Right ventricle myocardium superior (tissue), 1 donor: ENCODE results near the gene BCL2L12. TPM values are rescaled to one million over a fixed set of nuclear protein-coding genes. Genes with fewer than 3 reads are reported as not detected.

Source experiments
- ATAC-seq: fragments of 200-7000 bp; cut with Tn5 transposase; one replicate; pipeline ENCODE4 v1.9.1; 2020; ENCODE audit warnings: mild to moderate bottlenecking; ENCODE audit not compliant: poor library complexity
- DNase-seq: peaks from one replicate; pipeline ENCODE4 v3.0.0-alpha.2; 2020
- intact Hi-C: fragments of 100-400 bp; cut with DNase I; formaldehyde crosslinking; loops from one replicate; pipeline ENCODE4 v1.11.2; 2022
- total RNA-seq: library from RNA; stranded (reverse); fragmentation: NEBNext Ultra II Directional; extraction: Animal tissue kit (Norgen Biotek cat#: 25700); gene quantifications from one replicate; pipeline ENCODE4 v1.2.1, GENCODE V29; 2021
- donor health status: DM: no; HTN: yes; CAD: no; lungs with severe emphysema.

Gene BCL2L12
- total RNA-seq, 1 donor from 2014 or later = 10.8 TPM

GRCh38 chr19:49658139-49658517 lies 7.6 kb upstream of the BCL2L12 start:
- DNase-seq (no peak), ATAC-seq (no peak)
- intact Hi-C loops = no loop called here

- no peak for DNase-seq
- intact Hi-C loops = no loop called here
- ATAC-seq = no peak
Measured at GRCh38 chr19:49658566-49659442, 6.9 kb upstream of the BCL2L12 start.

GRCh38 chr19:49660338-49660961 lies 5.3 kb upstream of the BCL2L12 start:
- intact Hi-C loops = no loop called here
- no peak for DNase-seq

GRCh38 chr19:49662011-49662410 lies 3.7 kb upstream of the BCL2L12 start:
- DNase-seq (no peak), ATAC-seq (no peak)
- intact Hi-C loops = no loop called here

More at GRCh38 chr19:49660338-49660961, 5.3 kb upstream of the BCL2L12 start:
- no peak for ATAC-seq

- ATAC-seq (no peak), DNase-seq (no peak)
- intact Hi-C loops = no loop called here
Measured at GRCh38 chr19:49663224-49663623, 2.5 kb upstream of the BCL2L12 start.

GRCh38 chr19:49664171-49665035 lies 1.3 kb upstream of the BCL2L12 start:
- DNase-seq = peak; percentile 94
- intact Hi-C loops = no loop called here
- ATAC-seq = peak; percentile 85

- intact Hi-C loops = no loop called here
- no peak for ATAC-seq
- DNase-seq = no peak
Measured at GRCh38 chr19:49665036-49665350, 740 bp upstream of the BCL2L12 start.

- DNase-seq (no peak), ATAC-seq (no peak)
- intact Hi-C loops = no loop called here
Measured at GRCh38 chr19:49666120-49666444, 349 bp downstream of the BCL2L12 start.

GRCh38 chr19:49667473-49667872 lies 1.7 kb downstream of the BCL2L12 start:
- intact Hi-C loops = no loop called here
- ATAC-seq (no peak), DNase-seq (no peak)

GRCh38 chr19:49669516-49669915 lies 3.8 kb downstream of the BCL2L12 start:
- DNase-seq (no peak), ATAC-seq (no peak)
- intact Hi-C loops = no loop called here

- ATAC-seq (no peak), DNase-seq (peak; percentile 85)
- intact Hi-C loops = loop anchor here (10.0 kb wide), 1 partner anchor 192 kb away; the partner anchor contains the start of gene PNKP
Measured at GRCh38 chr19:49672131-49672919, 6.6 kb downstream of the BCL2L12 start.

- intact Hi-C loops = loop anchor here (5.0 to 10.0 kb wide), 2 partner anchors 169 to 189 kb away; partner anchors contain the start of gene PNKP
Measured at GRCh38 chr19:49676136-49676783, 10.5 kb downstream of the BCL2L12 start.

GRCh38 chr19:49676784-49677230 lies 11.1 kb downstream of the BCL2L12 start:
- ATAC-seq = peak; percentile 85
- intact Hi-C loops = loop anchor here (5.0 to 10.0 kb wide), 2 partner anchors 170 to 188 kb away; partner anchors contain the start of gene PNKP
- peak; percentile 100 for DNase-seq

More at GRCh38 chr19:49676136-49676783, 10.5 kb downstream of the BCL2L12 start:
- ATAC-seq (peak; percentile 63), DNase-seq (peak; percentile 86)

GRCh38 chr19:49677231-49677900 lies 11.6 kb downstream of the BCL2L12 start, which contains the start of gene PRMT1:
PRMT1 (plus strand) TSS chr19:49677271; CDS start chr19:49677281, 10 bp downstream.
- peak; percentile 1 for ATAC-seq
- intact Hi-C loops = loop anchor here (5.0 to 10.0 kb wide), 2 partner anchors 170 to 187 kb away; partner anchors contain the start of gene PNKP
- peak; percentile 63 for DNase-seq

- ATAC-seq (no peak), DNase-seq (peak; percentile 85)
- intact Hi-C loops = loop anchor here (5.0 to 10.0 kb wide), 2 partner anchors 171 to 187 kb away; partner anchors contain the start of gene PNKP
Measured at GRCh38 chr19:49677901-49678674, 12.4 kb downstream of the BCL2L12 start.
